Neuron (in vitro differentiated cells): ENCODE results near the gene LRRK1.

Experiments used
- H2AFZ ChIP-seq: one replicate; pipeline ENCODE4 v1.6.1; 2013; ENCODE audit warnings: low read depth, mild to moderate bottlenecking, inconsistent platforms, low read length, moderate library complexity
- H3K27me3 ChIP-seq: one replicate; pipeline ENCODE4 v1.6.1; 2013; ENCODE audit warnings: low read length; ENCODE audit not compliant: insufficient read depth
- H3K36me3 ChIP-seq: one replicate; pipeline ENCODE4 v1.6.1; 2013; ENCODE audit warnings: low read length; ENCODE audit not compliant: insufficient read depth
- H3K4me1 ChIP-seq: one replicate; pipeline ENCODE4 v1.6.1; 2013; ENCODE audit warnings: low read length; ENCODE audit not compliant: insufficient read depth
- H3K4me3 ChIP-seq: 2 replicates; pipeline ENCODE4 v1.5.1; 2013; ENCODE audit warnings: mild to moderate bottlenecking, low read length, moderate library complexity
- H3K9me3 ChIP-seq: one replicate; pipeline ENCODE4 v1.6.1; 2013; ENCODE audit warnings: low read length

The LRRK1 gene

GRCh38 chr15:101060576-101061551 is 141.7 kb downstream of the LRRK1 start:
- H3K9me3 ChIP-seq: no peaks in the 10 kb centered on the region
- no peaks in the 10 kb centered on the region for H3K36me3 ChIP-seq
- H3K4me1 ChIP-seq: peaks cover 6% of the 10 kb centered on the region
- no peak overlapping the region for H2AFZ ChIP-seq
- no peak overlapping the region for H3K4me3 ChIP-seq
- no peaks in the 10 kb centered on the region for H3K27me3 ChIP-seq

GRCh38 chr15:101062063-101062462 is 142.9 kb downstream of the LRRK1 start:
- H3K9me3 ChIP-seq: no peaks in the 10 kb centered on the region
- no peaks in the 10 kb centered on the region for H3K27me3 ChIP-seq
- H3K36me3 ChIP-seq: no peaks in the 10 kb centered on the region
- peaks cover 6% of the 10 kb centered on the region for H3K4me1 ChIP-seq
- no peak overlapping the region for H2AFZ ChIP-seq
- no peak overlapping the region for H3K4me3 ChIP-seq

GRCh38 chr15:101062471-101063171 is 143.5 kb downstream of the LRRK1 start:
- Histone ChIP-seq H3K9me3 (no peaks in the 10 kb centered on the region), H3K4me3 (no peak overlapping the region), H3K36me3 (no peaks in the 10 kb centered on the region), H3K4me1 (peaks cover 6% of the 10 kb centered on the region), H2AFZ (no peak overlapping the region), H3K27me3 (no peaks in the 10 kb centered on the region)

- peaks cover 6% of the 10 kb centered on the region for H3K4me1 ChIP-seq
- H3K9me3 ChIP-seq: no peaks in the 10 kb centered on the region
- H3K36me3 ChIP-seq: no peaks in the 10 kb centered on the region
- H3K4me3 ChIP-seq: no peak overlapping the region
- H3K27me3 ChIP-seq: no peaks in the 10 kb centered on the region
- H2AFZ ChIP-seq: no peak overlapping the region
Measured at GRCh38 chr15:101063212-101063611, 144.1 kb downstream of the LRRK1 start.

- H2AFZ ChIP-seq: no peak overlapping the region
- H3K4me3 ChIP-seq: no peak overlapping the region
- no peaks in the 10 kb centered on the region for H3K36me3 ChIP-seq
- H3K27me3 ChIP-seq: no peaks in the 10 kb centered on the region
- H3K4me1 ChIP-seq: peaks cover 14% of the 10 kb centered on the region
- H3K9me3 ChIP-seq: no peaks in the 10 kb centered on the region
Measured at GRCh38 chr15:101063891-101064794, 145.0 kb downstream of the LRRK1 start.

GRCh38 chr15:101064795-101065569 is 145.8 kb downstream of the LRRK1 start:
- H3K4me3 ChIP-seq: no peak overlapping the region
- H3K36me3 ChIP-seq: no peaks in the 10 kb centered on the region
- no peaks in the 10 kb centered on the region for H3K9me3 ChIP-seq
- peaks cover 23% of the 10 kb centered on the region for H3K4me1 ChIP-seq
- no peaks in the 10 kb centered on the region for H3K27me3 ChIP-seq
- no peak overlapping the region for H2AFZ ChIP-seq

GRCh38 chr15:101065570-101066221 is 146.5 kb downstream of the LRRK1 start:
- no peaks in the 10 kb centered on the region for H3K27me3 ChIP-seq
- no peaks in the 10 kb centered on the region for H3K36me3 ChIP-seq
- no peak overlapping the region for H2AFZ ChIP-seq
- H3K9me3 ChIP-seq: no peaks in the 10 kb centered on the region
- H3K4me1 ChIP-seq: peaks cover 24% of the 10 kb centered on the region
- no peak overlapping the region for H3K4me3 ChIP-seq

GRCh38 chr15:101066501-101067408 is 147.6 kb downstream of the LRRK1 start:
- Histone ChIP-seq H3K27me3 (no peaks in the 10 kb centered on the region), H3K9me3 (no peaks in the 10 kb centered on the region), H2AFZ (no peak overlapping the region), H3K4me1 (peaks cover 27% of the 10 kb centered on the region), H3K36me3 (no peaks in the 10 kb centered on the region), H3K4me3 (no peak overlapping the region)

- H3K27me3 ChIP-seq: no peaks in the 10 kb centered on the region
- no peaks in the 10 kb centered on the region for H3K9me3 ChIP-seq
- no peak overlapping the region for H2AFZ ChIP-seq
- H3K4me1 ChIP-seq: peaks cover 27% of the 10 kb centered on the region
- no peak overlapping the region for H3K4me3 ChIP-seq
- H3K36me3 ChIP-seq: no peaks in the 10 kb centered on the region
Measured at GRCh38 chr15:101067660-101068522, 148.7 kb downstream of the LRRK1 start.

GRCh38 chr15:101068523-101068960 is 149.4 kb downstream of the LRRK1 start:
- Histone ChIP-seq H3K4me1 (peaks cover 27% of the 10 kb centered on the region), H3K4me3 (no peak overlapping the region), H2AFZ (no peak overlapping the region), H3K27me3 (no peaks in the 10 kb centered on the region), H3K36me3 (no peaks in the 10 kb centered on the region), H3K9me3 (no peaks in the 10 kb centered on the region)
